Measurements from ENCODE around the gene PTPMT1. TPM values are rescaled to one million over a fixed set of nuclear protein-coding genes. Genes with fewer than 3 reads are reported as not detected.

Gene PTPMT1
- polyA plus RNA-seq, 1 donor from 2014 or later = 49.5 TPM

DNA sequence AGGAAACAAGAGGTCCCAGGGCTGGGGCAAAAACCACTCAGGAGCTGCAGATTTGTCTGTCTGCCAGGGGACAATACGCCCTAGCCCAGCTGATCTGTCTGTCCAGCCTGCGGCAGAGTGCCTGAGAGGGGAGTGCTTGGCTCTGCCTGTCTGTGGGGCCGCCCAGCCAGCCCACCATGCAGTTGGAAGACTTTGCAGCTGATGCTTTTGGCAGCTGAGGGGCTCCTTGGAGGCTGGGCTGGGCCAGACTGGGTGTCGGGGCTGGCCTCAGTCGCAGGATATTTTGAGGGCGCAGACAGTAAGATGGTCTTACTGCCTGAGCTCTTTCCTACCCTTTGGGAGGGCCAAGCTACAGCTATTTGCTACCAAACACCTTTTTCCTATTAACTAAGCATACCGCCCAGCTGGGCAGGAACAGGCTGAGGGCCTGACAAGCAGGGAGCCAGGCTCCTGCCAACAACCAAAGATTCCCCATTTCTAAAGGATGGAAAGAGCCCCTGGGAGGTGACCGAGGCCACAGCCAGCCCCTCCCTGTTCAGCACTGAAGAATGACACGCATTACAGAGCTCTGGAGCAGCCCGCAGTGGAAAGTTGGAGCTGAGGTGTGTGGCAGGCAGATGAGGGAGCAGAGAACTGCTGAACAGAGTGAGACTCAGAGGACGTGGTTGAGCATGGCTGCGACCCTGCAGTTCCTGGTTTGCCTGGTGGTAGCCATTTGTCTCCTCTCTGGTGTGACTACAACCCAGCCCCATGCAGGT lies 20.9 kb downstream of the PTPMT1 start, which contains the start of gene FAM180B:
FAM180B (plus strand) TSS at position 581 of the 758 bp plus-strand sequence; CDS start at position 672, 91 bp downstream.
- Mint-ChIP-seq H3K27me3 (no peaks in the 10 kb centered on the region), H3K27ac (no peak within 1 kb of the TSS), H3K4me3 (peak within 1 kb of the TSS in 1 of 4 donors; percentile 16), H3K4me1 (peaks cover 0 to 3% (median 0%) of the 10 kb centered on the region in 3 donors), H3K36me3 (peaks cover 3% of the 10 kb centered on the region), H3K9me3 (no peaks in the 10 kb centered on the region)

DNA sequence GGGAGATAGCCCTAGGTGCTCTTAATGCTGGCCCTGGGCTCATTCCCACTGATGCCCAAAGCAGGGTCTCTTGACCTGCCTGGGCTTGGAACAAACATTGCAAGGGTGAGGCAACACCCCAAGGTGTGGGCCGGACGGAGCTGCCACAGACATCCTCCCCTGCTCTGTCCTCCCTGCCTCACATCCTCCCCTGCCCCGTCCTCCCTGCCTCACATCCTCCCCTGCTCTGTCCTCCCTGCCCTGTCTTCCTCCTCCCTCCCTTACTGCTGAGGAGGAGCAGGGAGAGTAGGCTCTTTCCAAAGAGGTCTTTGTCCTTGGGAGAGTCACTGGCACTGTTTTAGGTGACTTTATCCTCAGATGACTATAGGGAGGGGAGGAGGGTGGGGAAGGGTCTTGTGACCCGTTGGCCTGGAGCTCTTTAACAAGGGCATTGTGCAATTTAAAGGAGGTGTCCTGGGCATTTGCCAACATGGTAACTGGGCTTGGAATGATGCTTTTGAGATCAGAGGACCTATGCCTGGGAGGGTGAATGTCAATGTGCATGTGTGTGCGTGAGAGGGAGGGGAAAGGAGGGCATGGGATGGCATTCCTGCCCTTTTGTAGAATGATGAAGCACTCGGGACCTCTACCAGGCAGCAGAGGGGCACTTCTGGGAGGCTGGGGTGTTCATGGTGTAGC lies 21.8 kb downstream of the PTPMT1 start:
- peaks cover 3% of the 10 kb centered on the region for H3K36me3 Mint-ChIP-seq
- no peaks in the 10 kb centered on the region for H3K27me3 Mint-ChIP-seq
- H3K27ac Mint-ChIP-seq = no peak overlapping the region
- no peaks in the 10 kb centered on the region for H3K9me3 Mint-ChIP-seq
- H3K4me1 Mint-ChIP-seq = peaks cover 0 to 2% (median 0%) of the 10 kb centered on the region in 3 donors
- H3K4me3 Mint-ChIP-seq = peak overlapping the region in 1 of 4 donors; percentile 16

DNA sequence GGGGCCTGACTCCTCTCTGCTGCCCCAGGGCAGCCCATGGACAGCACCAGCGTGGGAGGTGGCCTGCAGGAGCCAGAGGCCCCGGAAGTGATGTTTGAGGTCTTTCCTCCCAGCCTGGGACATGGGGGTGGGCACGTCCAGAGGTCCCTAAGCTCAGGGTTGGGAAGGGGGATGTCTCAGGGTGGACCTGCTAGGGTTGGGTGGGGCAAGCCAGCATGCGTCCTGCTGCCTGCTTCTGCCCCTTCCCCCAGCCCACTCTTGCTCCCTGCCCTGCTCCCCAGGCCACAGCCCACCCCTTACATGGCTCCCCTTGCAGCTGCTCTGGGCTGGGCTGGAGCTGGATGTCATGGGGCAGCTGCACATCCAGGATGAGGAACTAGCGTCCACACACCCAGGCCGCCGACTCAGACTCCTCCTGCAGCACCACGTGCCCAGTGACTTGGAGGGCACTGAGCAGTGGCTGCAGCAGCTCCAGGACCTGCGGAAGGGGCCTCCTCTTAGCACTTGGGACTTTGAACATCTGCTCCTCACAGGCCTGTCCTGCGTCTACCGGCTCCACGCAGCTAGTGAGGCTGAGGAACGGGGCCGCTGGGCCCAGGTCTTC lies 22.4 kb downstream of the PTPMT1 start:
- peaks cover 5% of the 10 kb centered on the region for H3K27me3 Mint-ChIP-seq
- no peak overlapping the region for H3K4me3 Mint-ChIP-seq
- H3K4me1 Mint-ChIP-seq = no peaks in the 10 kb centered on the region
- no peak overlapping the region for H3K27ac Mint-ChIP-seq
- H3K9me3 Mint-ChIP-seq = no peaks in the 10 kb centered on the region
- peaks cover 3% of the 10 kb centered on the region for H3K36me3 Mint-ChIP-seq

DNA sequence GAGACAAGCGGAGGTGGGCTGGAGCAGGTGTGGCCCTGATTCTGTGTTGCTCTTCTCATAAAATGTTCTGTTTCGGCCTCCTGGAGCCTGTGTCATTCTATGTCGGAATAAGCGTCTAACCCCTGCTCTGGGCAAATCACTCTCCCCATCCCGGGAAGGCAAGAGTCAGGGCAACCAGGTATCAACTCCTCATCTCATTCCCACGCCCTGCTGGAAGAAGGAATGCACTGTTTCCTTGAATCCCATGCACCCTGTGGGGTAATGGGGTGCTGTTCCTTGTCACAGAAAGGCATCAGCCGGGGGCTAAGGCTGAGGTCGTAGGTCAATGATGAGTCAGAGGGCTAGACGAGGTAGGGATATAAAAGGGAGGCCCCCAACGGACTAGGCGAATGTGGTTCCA lies 23.7 kb downstream of the PTPMT1 start:
- no peaks in the 10 kb centered on the region for H3K4me1 Mint-ChIP-seq
- no peak overlapping the region for H3K4me3 Mint-ChIP-seq
- H3K27me3 Mint-ChIP-seq = peaks cover 15% of the 10 kb centered on the region
- no peak overlapping the region for H3K27ac Mint-ChIP-seq
- H3K36me3 Mint-ChIP-seq = peaks cover 4% of the 10 kb centered on the region
- H3K9me3 Mint-ChIP-seq = no peaks in the 10 kb centered on the region

DNA sequence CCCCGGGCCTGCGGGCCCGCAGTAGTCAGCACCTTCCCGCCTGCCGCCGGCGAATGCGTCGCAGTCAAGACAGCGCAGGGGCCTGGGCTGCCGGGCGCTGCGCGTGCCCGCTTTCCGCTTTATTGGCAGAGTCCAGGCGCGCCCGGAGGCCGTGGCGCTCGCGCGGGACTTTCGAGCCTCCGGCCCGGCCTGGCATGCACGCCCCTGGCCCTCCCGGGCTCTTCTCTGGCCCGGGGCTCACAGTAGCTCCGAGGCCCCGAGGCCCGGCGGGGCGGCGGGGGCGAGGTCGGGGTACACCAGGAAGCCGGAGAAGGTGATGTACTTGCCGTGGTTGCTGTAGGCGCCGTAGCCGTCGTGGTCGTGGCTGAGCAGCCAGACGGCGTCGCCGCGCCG lies 24.2 kb downstream of the PTPMT1 start:
- Mint-ChIP-seq H3K27ac (no peak overlapping the region), H3K4me1 (no peaks in the 10 kb centered on the region), H3K27me3 (peaks cover 19% of the 10 kb centered on the region), H3K9me3 (peaks cover 0 to under 1% (median 0%) of the 10 kb centered on the region in 3 donors), H3K36me3 (peaks cover 1% of the 10 kb centered on the region), H3K4me3 (no peak overlapping the region)

DNA sequence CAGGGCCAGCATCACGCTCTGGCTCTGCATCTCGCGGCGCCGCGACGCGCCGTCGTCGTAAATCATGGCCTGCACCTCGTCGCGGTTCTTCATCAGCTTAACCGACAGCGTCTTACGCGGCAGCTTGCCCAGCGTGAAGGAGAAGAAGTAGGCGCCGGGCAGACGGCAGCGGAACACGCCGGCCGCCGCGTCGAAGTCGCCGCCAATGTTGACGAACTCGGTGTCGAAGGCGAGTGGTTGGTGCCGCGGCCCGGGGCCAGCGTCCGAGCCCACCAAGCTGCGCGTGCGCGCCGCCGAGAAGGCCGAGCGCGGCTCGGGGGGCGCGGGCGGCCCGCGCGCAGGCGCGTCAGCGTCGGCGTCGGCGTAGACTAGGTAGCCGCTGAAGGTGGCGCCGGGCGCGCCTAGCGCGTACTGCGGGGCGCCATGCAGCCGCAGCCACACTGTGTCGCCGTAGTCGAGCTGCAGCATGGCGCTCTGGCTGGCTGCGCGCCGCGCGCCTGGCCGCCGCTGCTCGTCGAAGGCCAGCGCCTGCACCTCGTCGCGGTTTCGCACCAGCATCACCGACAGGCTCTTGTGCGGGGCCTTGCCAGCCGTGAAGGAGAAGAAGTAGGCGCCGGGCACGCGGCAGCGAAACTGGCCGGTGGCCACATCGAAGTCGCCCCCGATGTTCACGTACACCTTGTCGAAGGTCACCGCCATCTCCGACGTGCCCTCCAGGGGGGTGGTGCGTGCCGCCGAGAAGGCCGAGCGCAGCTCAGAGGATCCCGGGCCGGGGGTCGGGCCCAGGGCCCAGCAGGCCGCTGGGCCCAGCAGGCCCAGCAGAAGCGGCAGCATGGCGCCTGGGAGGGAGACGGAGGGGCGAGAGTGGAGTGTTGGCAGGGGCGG lies 24.8 kb downstream of the PTPMT1 start:
- Mint-ChIP-seq H3K4me3 (no peak overlapping the region), H3K27me3 (peaks cover 22% of the 10 kb centered on the region), H3K9me3 (peaks cover 0 to 1% (median 0%) of the 10 kb centered on the region in 3 donors), H3K4me1 (no peaks in the 10 kb centered on the region), H3K27ac (no peak overlapping the region), H3K36me3 (peaks cover 1% of the 10 kb centered on the region)

DNA sequence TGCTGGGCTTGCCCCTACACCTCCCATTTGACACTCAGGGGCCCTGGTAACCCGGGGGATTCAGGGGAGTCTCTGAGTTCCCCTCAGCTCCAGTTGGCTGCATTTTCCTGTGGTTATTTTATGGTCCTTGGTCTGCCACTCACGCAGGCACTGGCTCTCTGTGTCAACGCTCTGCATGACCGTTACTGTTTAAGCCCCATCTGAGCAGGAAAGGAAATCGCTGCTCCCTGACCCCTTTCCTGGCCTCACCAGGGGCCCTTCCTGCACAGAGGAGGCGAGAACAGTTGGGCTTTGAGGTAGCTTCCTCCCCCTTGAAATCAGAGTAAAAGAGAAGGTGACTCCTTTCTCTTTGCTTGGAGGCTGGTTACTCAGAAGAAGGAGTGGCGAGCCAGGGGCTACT lies 26.4 kb downstream of the PTPMT1 start:
- peaks cover 22% of the 10 kb centered on the region for H3K27me3 Mint-ChIP-seq
- H3K9me3 Mint-ChIP-seq = peaks cover 0 to 1% (median 0%) of the 10 kb centered on the region in 3 donors
- no peaks in the 10 kb centered on the region for H3K4me1 Mint-ChIP-seq
- H3K4me3 Mint-ChIP-seq = no peak overlapping the region
- H3K27ac Mint-ChIP-seq = no peak overlapping the region
- peaks cover 1% of the 10 kb centered on the region for H3K36me3 Mint-ChIP-seq

DNA sequence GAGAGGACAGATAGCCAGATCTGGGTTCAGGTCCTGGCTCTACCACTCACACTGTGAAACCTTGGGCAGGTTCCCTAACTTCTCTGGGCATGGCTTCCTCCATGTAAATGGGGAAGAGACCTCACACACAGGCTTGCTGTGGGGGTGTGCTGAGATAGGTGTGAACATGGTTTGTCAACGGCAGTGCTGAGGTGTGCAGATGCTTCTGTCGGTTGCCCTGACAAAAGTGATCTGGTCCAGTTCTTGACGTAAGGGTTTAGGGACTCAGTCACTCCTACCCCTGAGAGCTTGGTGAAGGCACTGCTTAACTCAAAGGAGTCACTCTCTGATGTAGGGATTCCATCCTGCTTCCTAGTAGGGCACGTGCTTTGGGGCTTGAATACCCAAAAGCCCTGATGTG lies 26.9 kb downstream of the PTPMT1 start:
- peaks cover 1% of the 10 kb centered on the region for H3K36me3 Mint-ChIP-seq

DNA sequence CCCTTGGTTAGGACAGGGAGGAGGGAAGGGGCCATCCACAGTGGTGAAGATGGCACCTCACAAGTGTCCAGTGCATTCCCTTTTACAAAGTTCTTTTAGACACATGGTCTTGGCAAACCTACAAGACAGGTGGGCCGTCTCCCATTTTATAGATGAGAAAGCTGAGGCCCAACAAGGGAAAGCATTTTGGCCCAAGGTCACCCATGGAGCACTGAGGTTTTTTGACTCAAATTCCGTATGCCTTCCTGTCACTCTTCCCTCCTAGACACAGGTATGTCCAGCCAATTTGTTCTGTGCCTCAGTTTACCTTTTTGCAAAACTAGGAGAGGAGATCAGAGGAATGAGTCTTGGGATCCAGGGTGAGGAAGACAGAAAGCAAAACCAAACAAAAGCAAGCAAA lies 27.6 kb downstream of the PTPMT1 start:
- Mint-ChIP-seq H3K27ac (no peak overlapping the region), H3K4me1 (no peaks in the 10 kb centered on the region), H3K27me3 (peaks cover 22% of the 10 kb centered on the region), H3K4me3 (no peak overlapping the region), H3K9me3 (peaks cover 0 to 1% (median 0%) of the 10 kb centered on the region in 3 donors), H3K36me3 (peaks cover 1% of the 10 kb centered on the region)

More for the DNA sequence above, 26.9 kb downstream of the PTPMT1 start:
- Mint-ChIP-seq H3K9me3 (peaks cover 0 to 1% (median 0%) of the 10 kb centered on the region in 3 donors), H3K4me3 (no peak overlapping the region), H3K27me3 (peaks cover 22% of the 10 kb centered on the region), H3K4me1 (no peaks in the 10 kb centered on the region), H3K27ac (no peak overlapping the region)

DNA sequence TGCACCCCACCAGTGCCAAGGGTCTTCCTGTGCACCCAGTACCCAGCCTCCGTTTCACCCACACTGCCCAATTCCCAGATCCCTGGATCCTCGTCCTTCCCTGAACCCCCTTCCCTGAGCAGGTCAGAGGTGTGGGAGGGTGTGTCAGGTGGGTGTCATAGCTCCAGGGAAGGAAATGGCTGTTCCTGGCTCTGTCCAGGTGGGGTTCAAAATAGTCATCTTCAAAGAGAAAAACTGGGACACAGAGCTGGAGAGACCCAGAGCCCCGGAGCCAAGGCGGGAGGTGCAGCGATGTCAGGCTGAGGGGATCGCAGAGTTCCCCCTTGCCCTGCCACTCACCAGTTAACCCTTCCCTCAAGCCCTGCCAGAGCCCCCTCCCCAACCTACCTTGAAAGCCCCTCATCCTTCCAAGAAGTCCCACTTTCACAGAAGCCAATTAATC lies 28.1 kb downstream of the PTPMT1 start:
- H3K27ac Mint-ChIP-seq = no peak overlapping the region
- H3K27me3 Mint-ChIP-seq = peaks cover 22% of the 10 kb centered on the region
- H3K36me3 Mint-ChIP-seq = peaks cover 1% of the 10 kb centered on the region
- peaks cover 0 to 1% (median 0%) of the 10 kb centered on the region in 3 donors for H3K9me3 Mint-ChIP-seq
- H3K4me3 Mint-ChIP-seq = peak overlapping the region in 1 of 4 donors; percentile 83
- no peaks in the 10 kb centered on the region for H3K4me1 Mint-ChIP-seq

DNA sequence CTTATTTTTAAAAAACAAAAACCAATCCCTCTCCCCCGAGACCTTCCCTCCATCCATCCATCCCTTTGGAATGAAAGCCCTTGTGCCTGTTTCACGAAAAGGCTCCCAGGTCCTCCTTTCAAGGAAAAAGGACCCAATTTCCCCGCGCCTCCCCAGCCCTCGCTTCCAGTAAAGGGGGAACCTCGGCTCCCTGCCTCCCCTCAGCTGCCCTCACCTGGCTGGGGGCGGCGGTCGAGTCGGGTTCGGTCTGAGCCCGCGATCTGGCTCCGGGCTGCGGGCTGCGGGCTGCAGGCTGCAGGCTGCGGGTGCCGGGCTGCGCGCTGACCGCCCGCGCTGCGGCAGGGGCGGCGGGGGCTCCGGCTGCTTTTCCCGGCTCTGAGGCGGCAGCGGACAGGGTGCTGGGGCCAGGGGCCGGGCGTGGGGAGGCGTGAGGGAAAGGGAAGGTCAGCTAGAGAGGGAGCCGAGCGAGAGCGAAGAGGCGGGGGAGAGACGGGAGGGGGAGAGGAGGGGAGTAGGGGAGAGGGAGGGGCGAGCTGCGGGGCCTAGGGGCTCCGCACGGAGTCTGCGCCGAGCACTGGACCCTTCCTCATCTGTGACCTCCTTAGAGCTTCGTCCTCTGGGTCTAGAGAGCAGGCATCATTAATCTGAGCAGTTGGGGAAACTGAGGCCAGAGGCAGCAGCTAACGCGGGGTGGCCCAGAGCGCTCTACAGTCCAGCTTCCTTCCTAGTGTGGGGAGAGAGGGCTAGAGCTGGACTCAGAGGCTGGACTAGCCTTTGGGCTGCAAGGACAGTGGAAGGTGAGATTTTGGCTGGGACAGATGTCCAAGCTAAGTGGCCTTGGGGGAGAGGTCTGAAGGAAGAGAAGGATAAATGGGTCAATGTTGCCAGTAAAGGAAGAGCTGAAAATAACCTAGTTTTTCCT lies 28.8 kb downstream of the PTPMT1 start, which contains the start of gene C1QTNF4:
C1QTNF4 (minus strand) TSS at position 478 of the 922 bp plus-strand sequence. CDS start 3,601 bp downstream, outside the sequence.
- Mint-ChIP-seq H3K27ac (no peak within 1 kb of the TSS), H3K27me3 (peaks cover 22% of the 10 kb centered on the region), H3K4me3 (peak within 1 kb of the TSS in 1 of 4 donors; percentile 83), H3K36me3 (peaks cover 3% of the 10 kb centered on the region), H3K9me3 (peaks cover 0 to 1% (median 0%) of the 10 kb centered on the region in 3 donors), H3K4me1 (no peaks in the 10 kb centered on the region)

DNA sequence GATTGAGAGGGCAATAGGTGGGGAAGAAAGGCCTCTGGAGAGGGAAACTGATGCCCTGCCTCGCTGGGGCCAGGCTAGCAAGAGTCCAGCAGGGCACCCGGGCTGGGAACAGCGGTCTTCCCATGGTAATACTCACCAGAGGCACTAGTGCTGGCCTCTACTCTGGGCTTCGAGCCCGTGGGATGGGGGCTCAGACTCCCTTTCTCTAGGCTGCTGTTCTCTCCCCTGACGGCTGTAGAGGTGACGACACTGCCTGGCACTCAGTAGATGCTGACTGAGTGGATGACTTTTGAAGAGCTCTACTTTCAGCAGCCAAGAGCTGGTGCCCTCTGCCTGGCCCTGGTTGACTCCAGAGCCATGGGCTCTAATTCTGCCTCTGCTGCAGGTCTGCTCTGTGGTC lies 29.6 kb downstream of the PTPMT1 start:
- H3K4me3 Mint-ChIP-seq = no peak overlapping the region
- H3K9me3 Mint-ChIP-seq = peaks cover 0 to 1% (median 0%) of the 10 kb centered on the region in 3 donors
- peaks cover 5% of the 10 kb centered on the region for H3K36me3 Mint-ChIP-seq
- no peak overlapping the region for H3K27ac Mint-ChIP-seq
- H3K4me1 Mint-ChIP-seq = no peaks in the 10 kb centered on the region
- H3K27me3 Mint-ChIP-seq = peaks cover 22% of the 10 kb centered on the region

DNA sequence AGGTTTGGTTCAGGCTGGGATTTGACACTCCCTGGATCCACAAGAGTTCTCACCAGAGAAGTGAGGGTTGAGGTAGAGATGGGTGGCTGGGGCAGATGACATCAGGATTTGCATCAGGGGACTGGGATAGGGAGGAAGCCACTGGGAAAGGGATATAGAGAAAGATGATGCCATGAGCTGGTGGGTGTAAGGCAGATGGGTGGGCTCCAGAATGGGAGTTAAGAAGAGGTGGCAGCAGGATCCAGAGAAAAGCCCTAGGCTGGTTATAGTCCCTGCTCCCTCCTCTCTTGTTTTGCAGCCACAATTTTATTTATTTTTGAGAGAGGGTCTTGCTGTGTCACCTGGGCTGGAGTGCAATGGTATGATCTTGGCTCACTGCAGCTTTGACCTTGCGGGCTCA lies 30.6 kb downstream of the PTPMT1 start:
- H3K9me3 Mint-ChIP-seq = peaks cover 0 to 1% (median 0%) of the 10 kb centered on the region in 3 donors
- peak overlapping the region in 1 of 4 donors; percentile 17 for H3K4me3 Mint-ChIP-seq
- H3K27me3 Mint-ChIP-seq = peaks cover 22% of the 10 kb centered on the region
- peaks cover 5% of the 10 kb centered on the region for H3K36me3 Mint-ChIP-seq
- peak overlapping the region in 1 of 3 donors; percentile 67 for H3K27ac Mint-ChIP-seq
- H3K4me1 Mint-ChIP-seq = no peaks in the 10 kb centered on the region

Data from IgD-negative memory B cell (primary cell).